ENCODE measurements around the gene GRAPL. TPM values are rescaled to one million over a fixed set of nuclear protein-coding genes. Genes with fewer than 3 reads are reported as not detected.
A peak's percentile ranks its signal among the peaks of the same experiment; 100 is the strongest.
"Not testable (repeated sequence)": the region's sequence is repeated elsewhere in the genome, so short reads cannot be mapped to it uniquely, and the experiment has no call there.

The GRAPL gene
- total and polyA plus RNA-seq, 2 of the 4 experiments (the other 2 are of a cell fraction): not detected

GRCh38 chr17:19196382-19197204, 69.2 kb downstream of the GRAPL start:
- intact Hi-C loops (cut with micrococcal nuclease); H2AFZ ChIP-seq (replicated peaks; ENCODE audit: low read length, poor library complexity); POLR2A ChIA-PET (ENCODE audit: unreplicated experiment); H3K9me3 ChIP-seq (ENCODE audit: control insufficient read depth, insufficient read depth, low read length); H2AK5ac ChIP-seq (ENCODE audit: low read depth, low read length); H3K4me1 ChIP-seq (ENCODE audit: control insufficient read depth, insufficient read depth, low read length); dilution Hi-C loops (cut with HindIII; ENCODE audit: low sequenced_read_pairs, unreplicated experiment); H3K36me3 ChIP-seq (ENCODE audit: control insufficient read depth, insufficient read depth, low read length); H3K9me1 ChIP-seq (ENCODE audit: insufficient read depth, low read length); BruUV-seq (replicated peaks); H3K56ac ChIP-seq (ENCODE audit: extremely low read depth, insufficient read depth, low read length); CTCF ChIA-PET; H3K79me1 ChIP-seq (ENCODE audit: low read depth in 1 of 2, low read length in 2 of 2); in situ Hi-C loops (cut with MboI; ENCODE audit: low sequenced_read_pairs); H3K23ac ChIP-seq (ENCODE audit: low read depth, low read length); H2BK15ac ChIP-seq (ENCODE audit: low read depth, low read length); H4K20me1 ChIP-seq (ENCODE audit: insufficient read depth, low read length); DNase-seq; H3K27me3 ChIP-seq (ENCODE audit: control insufficient read depth, insufficient read depth, low read length); H3K4ac ChIP-seq (ENCODE audit: low read depth, low read length); H2AK9ac ChIP-seq (replicated peaks; ENCODE audit: low read depth, low read length, poor library complexity); H2BK20ac ChIP-seq (ENCODE audit: low read depth, low read length): not testable (repeated sequence)
- WGBS, 2 experiments (ENCODE audit: extremely low coverage in 2 of 2, insufficient read length in 1 of 2): no CpG with 5 or more reads among the region's 33 CpGs
- H4K5ac ChIP-seq (ENCODE audit: low read depth, low read length): peak overlapping the region; percentile 98
- H3K4me2 ChIP-seq (ENCODE audit: low read depth, low read length): peak overlapping the region; percentile 83
- H3K9ac ChIP-seq (ENCODE audit: low read depth, low read length): peak overlapping the region; percentile 87
- H4K91ac ChIP-seq (ENCODE audit: insufficient read depth, low read depth, low read length): peak overlapping the region; percentile 72; the same call in 1 of the 2 replicates
- peak overlapping the region; percentile 60 for H2BK5ac ChIP-seq (ENCODE audit: low read depth, low read length, poor library complexity, severe bottlenecking)
- peak overlapping the region; percentile 68 for H3K14ac ChIP-seq (replicated peaks; ENCODE audit: low read depth, low read length)
- peak overlapping the region; percentile 61; the same call in 1 of the 2 replicates for H2BK120ac ChIP-seq (ENCODE audit: low read depth, low read length)
- peak overlapping the region; percentile 69; the same call in 1 of the 2 replicates for H3K18ac ChIP-seq (ENCODE audit: low read depth, low read length)
- peak overlapping the region; percentile 89 for H3K27ac ChIP-seq (ENCODE audit: insufficient read depth, low read length)
- H4K8ac ChIP-seq (ENCODE audit: low read depth in 2 of 2, low read length in 2 of 2): peak overlapping the region; percentile 97 to 98
- ATAC-seq (ENCODE audit: low read depth): peak; percentile 99
- peak overlapping the region; percentile 76 for H3K4me3 ChIP-seq (ENCODE audit: insufficient read depth, low read depth, low read length)

- H3K4ac ChIP-seq (ENCODE audit: low read depth, low read length); dilution Hi-C loops (cut with HindIII; ENCODE audit: low sequenced_read_pairs, unreplicated experiment); H3K9ac ChIP-seq (ENCODE audit: low read depth, low read length); CTCF ChIA-PET; POLR2A ChIA-PET (ENCODE audit: unreplicated experiment); H3K14ac ChIP-seq (replicated peaks; ENCODE audit: low read depth, low read length); H3K9me3 ChIP-seq (ENCODE audit: control insufficient read depth, insufficient read depth, low read length); H3K36me3 ChIP-seq (ENCODE audit: control insufficient read depth, insufficient read depth, low read length); H3K9me1 ChIP-seq (ENCODE audit: insufficient read depth, low read length); H3K4me2 ChIP-seq (ENCODE audit: low read depth, low read length); H4K5ac ChIP-seq (ENCODE audit: low read depth, low read length); H3K4me3 ChIP-seq (ENCODE audit: insufficient read depth, low read depth, low read length); intact Hi-C loops (cut with micrococcal nuclease); H3K79me1 ChIP-seq (ENCODE audit: low read depth in 1 of 2, low read length in 2 of 2); H3K56ac ChIP-seq (ENCODE audit: extremely low read depth, insufficient read depth, low read length); H4K8ac ChIP-seq (ENCODE audit: low read depth in 2 of 2, low read length in 2 of 2); H3K4me1 ChIP-seq (ENCODE audit: control insufficient read depth, insufficient read depth, low read length); H4K20me1 ChIP-seq (ENCODE audit: insufficient read depth, low read length); in situ Hi-C loops (cut with MboI; ENCODE audit: low sequenced_read_pairs); BruUV-seq (replicated peaks); H2BK120ac ChIP-seq (ENCODE audit: low read depth, low read length); H3K27me3 ChIP-seq (ENCODE audit: control insufficient read depth, insufficient read depth, low read length); H2BK5ac ChIP-seq (ENCODE audit: low read depth, low read length, poor library complexity, severe bottlenecking); H4K91ac ChIP-seq (ENCODE audit: insufficient read depth, low read depth, low read length); H2AFZ ChIP-seq (replicated peaks; ENCODE audit: low read length, poor library complexity); H2AK5ac ChIP-seq (ENCODE audit: low read depth, low read length); H3K18ac ChIP-seq (ENCODE audit: low read depth, low read length); H2BK15ac ChIP-seq (ENCODE audit: low read depth, low read length); DNase-seq; H3K23ac ChIP-seq (ENCODE audit: low read depth, low read length); H2BK20ac ChIP-seq (ENCODE audit: low read depth, low read length); H3K27ac ChIP-seq (ENCODE audit: insufficient read depth, low read length); H2AK9ac ChIP-seq (replicated peaks; ENCODE audit: low read depth, low read length, poor library complexity): not testable (repeated sequence)
- no CpG with 5 or more reads among the region's 20 CpGs for WGBS, 2 experiments (ENCODE audit: extremely low coverage in 2 of 2, insufficient read length in 1 of 2)
- ATAC-seq (ENCODE audit: low read depth): peak; percentile 94
Measured at GRCh38 chr17:19202448-19202847, 75.1 kb downstream of the GRAPL start.

Measured in IMR-90 (cell line).